Measurements from ENCODE around the gene KRT80. TPM values are rescaled to one million over a fixed set of nuclear protein-coding genes. Genes with fewer than 3 reads are reported as not detected.
A peak's percentile ranks its signal among the peaks of the same experiment; 100 is the strongest.

KRT80 gene
- total and polyA plus RNA-seq, 2 experiments from 2014 or later: not detected

DNA sequence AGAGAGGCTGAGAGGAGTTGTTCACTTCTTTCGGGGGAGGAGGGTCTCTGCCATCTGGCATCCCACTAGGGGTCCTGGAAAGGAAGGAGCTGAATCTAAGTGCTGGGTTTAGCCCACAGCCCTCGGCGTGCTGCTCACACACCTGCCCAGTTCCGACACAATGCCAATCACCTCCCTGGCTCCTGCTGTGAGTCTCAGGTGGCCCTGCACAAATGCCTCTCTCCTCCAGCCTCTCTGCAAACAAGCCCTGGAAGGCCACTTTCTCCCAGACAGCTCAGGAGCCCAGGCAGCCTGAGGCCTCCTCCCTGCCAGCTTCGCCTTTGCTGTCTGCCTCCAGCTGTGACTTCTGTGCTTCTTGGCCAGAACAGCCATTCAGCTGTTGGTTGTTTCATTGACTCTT lies 61.1 kb downstream of the KRT80 start:
- Histone ChIP-seq H4K20me1 (replicated peaks; ENCODE audit: insufficient read depth) (no peaks in the 10 kb centered on the region), H3K36me3 (ENCODE audit: insufficient read depth) (no peaks in the 10 kb centered on the region), H2AFZ (no peak overlapping the region), H3K4me1 (ENCODE audit: insufficient read depth) (peaks cover 29% of the 10 kb centered on the region), H3K9me2 (ENCODE audit: insufficient read depth) (no peaks in the 10 kb centered on the region), H3F3A (replicated peaks; ENCODE audit: low read depth) (peaks cover 10% of the 10 kb centered on the region; the same call in 1 of the 2 replicates), H3K27me3 (ENCODE audit: insufficient read depth) (no peaks in the 10 kb centered on the region), H3K79me2 (replicated peaks; ENCODE audit: insufficient read depth) (no peaks in the 10 kb centered on the region), H3K4me2 (peak overlapping the region; percentile 23; the same call in 1 of the 2 replicates), H3K27ac (ENCODE audit: low read depth) (no peak overlapping the region), H3K4me3 (no peak overlapping the region)
- no peak for TF ChIP-seq EZH2 (IDR thresholded peaks at IDR 0.05; ENCODE audit: low read depth, unreplicated experiment)
- no peak for TF ChIP-seq STAT1 (IDR thresholded peaks at IDR 0.05; ENCODE audit: unreplicated experiment)
- TF ChIP-seq JUNB (IDR thresholded peaks at IDR 0.05; ENCODE audit: unreplicated experiment): no peak
- TF ChIP-seq ZNF114 (CRISPR knock-in tag; IDR thresholded peaks at IDR 0.05): no peak
- Mint-ChIP-seq H3K9me3 (no peaks in the 10 kb centered on the region), H3K27ac (no peak overlapping the region), H3K36me3 (ENCODE audit: low read depth) (no peaks in the 10 kb centered on the region), H3K4me1 (peaks cover 35% of the 10 kb centered on the region), H3K27me3 (ENCODE audit: insufficient read depth, low read depth, poor library complexity) (peaks cover 12% of the 10 kb centered on the region), H3K4me3 (no peak overlapping the region)
- DNase-seq (ENCODE audit: low spot score) (peak; percentile 46), ATAC-seq (peak; percentile 79)

DNA sequence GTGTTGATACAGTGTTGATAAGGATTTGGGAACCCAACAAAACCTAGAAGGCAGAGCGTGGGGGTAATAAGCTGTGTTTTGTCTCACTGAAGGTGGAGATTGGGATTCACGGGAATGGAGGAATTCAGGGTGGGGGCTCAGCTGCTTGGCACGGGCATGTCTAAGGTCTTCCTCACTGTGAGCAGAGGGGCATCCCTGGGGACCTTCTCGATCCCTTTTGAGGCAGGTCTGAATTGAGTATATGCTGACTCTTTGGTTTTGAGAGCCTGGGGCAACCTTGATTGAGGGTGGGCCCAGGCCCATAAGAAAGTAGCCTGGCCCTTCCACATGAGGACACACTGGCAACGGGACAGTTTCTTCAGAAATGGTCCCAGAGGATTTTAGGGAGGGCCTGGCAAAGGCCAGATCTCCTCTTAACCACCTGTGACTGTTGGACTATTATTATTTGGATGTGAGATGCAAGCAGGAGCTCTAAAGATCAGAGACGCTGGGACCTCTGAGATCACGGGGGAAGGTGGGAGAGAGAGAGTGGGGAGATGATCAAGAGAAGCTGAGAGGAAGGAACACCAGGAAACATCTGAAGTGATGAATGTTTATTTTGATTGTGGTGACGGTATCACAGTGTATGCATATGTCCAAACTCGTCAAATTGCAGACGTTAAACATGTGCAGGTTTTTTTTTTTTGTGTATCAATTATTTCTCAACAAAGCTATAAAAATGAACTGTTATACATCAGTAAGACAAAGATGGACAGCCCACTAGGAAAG lies 63.9 kb downstream of the KRT80 start:
- Mint-ChIP-seq H3K9me3 (no peaks in the 10 kb centered on the region), H3K4me3 (no peak overlapping the region), H3K36me3 (ENCODE audit: low read depth) (no peaks in the 10 kb centered on the region), H3K27me3 (ENCODE audit: insufficient read depth, low read depth, poor library complexity) (peaks cover 26% of the 10 kb centered on the region), H3K4me1 (peaks cover 60% of the 10 kb centered on the region), H3K27ac (no peak overlapping the region)
- Histone ChIP-seq H3K4me2 (0 out of 2 replicates have a peak overlapping the region, but pooled peaks have one; percentile 79), H3K27me3 (ENCODE audit: insufficient read depth) (no peaks in the 10 kb centered on the region), H3K27ac (ENCODE audit: low read depth) (no peak overlapping the region), H2AFZ (no peak overlapping the region), H3K79me2 (replicated peaks; ENCODE audit: insufficient read depth) (no peaks in the 10 kb centered on the region), H4K20me1 (replicated peaks; ENCODE audit: insufficient read depth) (no peaks in the 10 kb centered on the region), H3K9me2 (ENCODE audit: insufficient read depth) (no peaks in the 10 kb centered on the region), H3F3A (replicated peaks; ENCODE audit: low read depth) (peaks cover 13% of the 10 kb centered on the region; the same call in 1 of the 2 replicates), H3K36me3 (ENCODE audit: insufficient read depth) (no peaks in the 10 kb centered on the region), H3K4me3 (no peak overlapping the region), H3K4me1 (ENCODE audit: insufficient read depth) (peaks cover 52% of the 10 kb centered on the region)
- TF ChIP-seq, protein P1, sequence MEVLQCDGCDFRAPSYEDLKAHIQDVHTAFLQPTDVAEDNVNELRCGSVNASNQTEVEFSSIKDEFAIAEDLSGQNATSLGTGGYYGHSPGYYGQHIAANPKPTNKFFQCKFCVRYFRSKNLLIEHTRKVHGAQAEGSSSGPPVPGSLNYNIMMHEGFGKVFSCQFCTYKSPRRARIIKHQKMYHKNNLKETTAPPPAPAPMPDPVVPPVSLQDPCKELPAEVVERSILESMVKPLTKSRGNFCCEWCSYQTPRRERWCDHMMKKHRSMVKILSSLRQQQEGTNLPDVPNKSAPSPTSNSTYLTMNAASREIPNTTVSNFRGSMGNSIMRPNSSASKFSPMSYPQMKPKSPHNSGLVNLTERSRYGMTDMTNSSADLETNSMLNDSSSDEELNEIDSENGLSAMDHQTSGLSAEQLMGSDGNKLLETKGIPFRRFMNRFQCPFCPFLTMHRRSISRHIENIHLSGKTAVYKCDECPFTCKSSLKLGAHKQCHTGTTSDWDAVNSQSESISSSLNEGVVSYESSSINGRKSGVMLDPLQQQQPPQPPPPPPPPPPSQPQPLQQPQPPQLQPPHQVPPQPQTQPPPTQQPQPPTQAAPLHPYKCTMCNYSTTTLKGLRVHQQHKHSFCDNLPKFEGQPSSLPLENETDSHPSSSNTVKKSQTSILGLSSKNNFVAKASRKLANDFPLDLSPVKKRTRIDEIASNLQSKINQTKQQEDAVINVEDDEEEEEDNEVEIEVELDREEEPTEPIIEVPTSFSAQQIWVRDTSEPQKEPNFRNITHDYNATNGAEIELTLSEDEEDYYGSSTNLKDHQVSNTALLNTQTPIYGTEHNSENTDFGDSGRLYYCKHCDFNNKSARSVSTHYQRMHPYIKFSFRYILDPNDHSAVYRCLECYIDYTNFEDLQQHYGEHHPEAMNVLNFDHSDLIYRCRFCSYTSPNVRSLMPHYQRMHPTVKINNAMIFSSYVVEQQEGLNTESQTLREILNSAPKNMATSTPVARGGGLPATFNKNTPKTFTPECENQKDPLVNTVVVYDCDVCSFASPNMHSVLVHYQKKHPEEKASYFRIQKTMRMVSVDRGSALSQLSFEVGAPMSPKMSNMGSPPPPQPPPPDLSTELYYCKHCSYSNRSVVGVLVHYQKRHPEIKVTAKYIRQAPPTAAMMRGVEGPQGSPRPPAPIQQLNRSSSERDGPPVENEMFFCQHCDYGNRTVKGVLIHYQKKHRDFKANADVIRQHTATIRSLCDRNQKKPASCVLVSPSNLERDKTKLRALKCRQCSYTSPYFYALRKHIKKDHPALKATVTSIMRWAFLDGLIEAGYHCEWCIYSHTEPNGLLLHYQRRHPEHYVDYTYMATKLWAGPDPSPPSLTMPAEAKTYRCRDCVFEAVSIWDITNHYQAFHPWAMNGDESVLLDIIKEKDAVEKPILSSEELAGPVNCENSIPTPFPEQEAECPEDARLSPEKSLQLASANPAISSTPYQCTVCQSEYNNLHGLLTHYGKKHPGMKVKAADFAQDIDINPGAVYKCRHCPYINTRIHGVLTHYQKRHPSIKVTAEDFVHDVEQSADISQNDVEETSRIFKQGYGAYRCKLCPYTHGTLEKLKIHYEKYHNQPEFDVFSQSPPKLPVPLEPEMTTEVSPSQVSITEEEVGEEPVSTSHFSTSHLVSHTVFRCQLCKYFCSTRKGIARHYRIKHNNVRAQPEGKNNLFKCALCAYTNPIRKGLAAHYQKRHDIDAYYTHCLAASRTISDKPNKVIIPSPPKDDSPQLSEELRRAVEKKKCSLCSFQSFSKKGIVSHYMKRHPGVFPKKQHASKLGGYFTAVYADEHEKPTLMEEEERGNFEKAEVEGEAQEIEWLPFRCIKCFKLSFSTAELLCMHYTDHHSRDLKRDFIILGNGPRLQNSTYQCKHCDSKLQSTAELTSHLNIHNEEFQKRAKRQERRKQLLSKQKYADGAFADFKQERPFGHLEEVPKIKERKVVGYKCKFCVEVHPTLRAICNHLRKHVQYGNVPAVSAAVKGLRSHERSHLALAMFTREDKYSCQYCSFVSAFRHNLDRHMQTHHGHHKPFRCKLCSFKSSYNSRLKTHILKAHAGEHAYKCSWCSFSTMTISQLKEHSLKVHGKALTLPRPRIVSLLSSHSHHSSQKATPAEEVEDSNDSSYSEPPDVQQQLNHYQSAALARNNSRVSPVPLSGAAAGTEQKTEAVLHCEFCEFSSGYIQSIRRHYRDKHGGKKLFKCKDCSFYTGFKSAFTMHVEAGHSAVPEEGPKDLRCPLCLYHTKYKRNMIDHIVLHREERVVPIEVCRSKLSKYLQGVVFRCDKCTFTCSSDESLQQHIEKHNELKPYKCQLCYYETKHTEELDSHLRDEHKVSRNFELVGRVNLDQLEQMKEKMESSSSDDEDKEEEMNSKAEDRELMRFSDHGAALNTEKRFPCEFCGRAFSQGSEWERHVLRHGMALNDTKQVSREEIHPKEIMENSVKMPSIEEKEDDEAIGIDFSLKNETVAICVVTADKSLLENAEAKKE (CRISPR knock-in tag; IDR thresholded peaks at IDR 0.05): no peak
- no peak for ATAC-seq
- DNase-seq (ENCODE audit: low spot score): no peak

All from GM23338 (cell line).